DOHH2 (cell line): Measurements from ENCODE around the gene URI1.

ENCODE experiments used
- H3F3A ChIP-seq: fragments of 200-600 bp; sonication (generic), shearing (Covaris generic); 2 replicates; pipeline ENCODE4 v1.6.0; 2016; ENCODE audit warnings: antibody characterized with exemption, mild to moderate bottlenecking; ENCODE audit not compliant: control insufficient read depth, insufficient read depth
- H3K27ac ChIP-seq: fragments of 200-600 bp; sonication (generic); 2 replicates; pipeline ENCODE4 v1.5.1; 2014; ENCODE audit warnings: low read depth, mild to moderate bottlenecking, low read length, moderate library complexity
- H3K27me3 ChIP-seq: fragments of 200-600 bp; sonication (generic); 2 replicates; pipeline ENCODE4 v1.6.1; 2014; ENCODE audit warnings: mild to moderate bottlenecking, low read length, mixed read lengths; ENCODE audit not compliant: control insufficient read depth
- H3K36me3 ChIP-seq: fragments of 200-600 bp; sonication (generic); 2 replicates; pipeline ENCODE4 v1.6.1; 2014; ENCODE audit warnings: mild to moderate bottlenecking, low read length, moderate library complexity, mixed read lengths; ENCODE audit not compliant: control insufficient read depth
- H3K4me1 ChIP-seq: fragments of 200-600 bp; sonication (generic); 2 replicates; pipeline ENCODE4 v1.6.1; 2014; ENCODE audit warnings: mild to moderate bottlenecking, low read length, mixed read lengths; ENCODE audit not compliant: control insufficient read depth
- H3K4me2 ChIP-seq: fragments of 200-600 bp; sonication (generic); 2 replicates; pipeline ENCODE4 v1.6.0; 2014; ENCODE audit warnings: mild to moderate bottlenecking, low read length, moderate library complexity
- H3K4me3 ChIP-seq: fragments of 200-600 bp; sonication (generic); 2 replicates; pipeline ENCODE4 v1.5.1; 2014; ENCODE audit warnings: mild to moderate bottlenecking, low read length, mixed read lengths
- H3K79me2 ChIP-seq: fragments of 200-600 bp; sonication (generic); 2 replicates; pipeline ENCODE4 v1.6.1; 2014; ENCODE audit warnings: mild to moderate bottlenecking, low read length, mixed read lengths; ENCODE audit not compliant: control insufficient read depth
- H3K9me2 ChIP-seq: fragments of 200-600 bp; sonication (generic); replicated peaks from 2 replicates; pipeline ENCODE4 v1.6.1; 2014; ENCODE audit warnings: mild to moderate bottlenecking, low read length, mixed read lengths; ENCODE audit not compliant: control insufficient read depth
- H3K9me3 ChIP-seq: fragments of 200-600 bp; sonication (generic); 2 replicates; pipeline ENCODE4 v1.6.1; 2014; ENCODE audit warnings: antibody characterized with exemption, low read length, mixed read lengths; ENCODE audit not compliant: control insufficient read depth, insufficient read depth
- H4K20me1 ChIP-seq: fragments of 200-600 bp; sonication (generic); 2 replicates; pipeline ENCODE4 v1.6.0; 2014; ENCODE audit warnings: low read depth, mild to moderate bottlenecking, antibody characterized with exemption, low read length, moderate library complexity; ENCODE audit not compliant: control insufficient read depth, insufficient read depth
- CTCF ChIP-seq: fragments of 200-600 bp; sonication (generic); IDR thresholded peaks from one replicate; pipeline ENCODE4 v1.5.1; 2014; ENCODE audit warnings: antibody characterized with exemption, mild to moderate bottlenecking, low read depth, low read length; ENCODE audit not compliant: poor library complexity, severe bottlenecking
- EZH2phosphoT487 ChIP-seq: fragments of 200-600 bp; sonication (generic); IDR thresholded peaks from 2 replicates; pipeline ENCODE4 v1.6.1; 2017; ENCODE audit warnings: borderline replicate concordance, mild to moderate bottlenecking, antibody characterized with exemption, low read length, moderate library complexity, mixed read lengths

URI1 gene

GRCh38 chr19:29988351-29988750 is 46.3 kb downstream of the URI1 start:
- H3F3A ChIP-seq, result no peaks in the 10 kb centered on the region
- no peak overlapping the region for H3K27ac ChIP-seq
- 0 out of 2 replicates have a peak, but pooled peaks cover 3% of the 10 kb centered on the region for H3K9me3 ChIP-seq
- H3K27me3 ChIP-seq, result no peaks in the 10 kb centered on the region
- no peaks in the 10 kb centered on the region for H4K20me1 ChIP-seq
- H3K4me2 ChIP-seq, result no peak overlapping the region
- no peak for TF ChIP-seq EZH2phosphoT487
- TF ChIP-seq CTCF, result no peak
- no peaks in the 10 kb centered on the region for H3K9me2 ChIP-seq
- H3K4me3 ChIP-seq, result no peak overlapping the region
- no peaks in the 10 kb centered on the region for H3K4me1 ChIP-seq
- peaks cover 45% of the 10 kb centered on the region for H3K79me2 ChIP-seq
- peaks cover 47% of the 10 kb centered on the region for H3K36me3 ChIP-seq

- H3K79me2 ChIP-seq, result peaks cover 53% of the 10 kb centered on the region
- peaks cover 54% of the 10 kb centered on the region for H3K36me3 ChIP-seq
- H3K27ac ChIP-seq, result no peak overlapping the region
- H4K20me1 ChIP-seq, result no peaks in the 10 kb centered on the region
- H3K4me2 ChIP-seq, result no peak overlapping the region
- H3K4me1 ChIP-seq, result no peaks in the 10 kb centered on the region
- TF ChIP-seq CTCF (no peak), EZH2phosphoT487 (no peak)
- no peaks in the 10 kb centered on the region for H3K9me2 ChIP-seq
- no peak overlapping the region for H3K4me3 ChIP-seq
- 0 out of 2 replicates have a peak, but pooled peaks cover 3% of the 10 kb centered on the region for H3F3A ChIP-seq
- H3K27me3 ChIP-seq, result no peaks in the 10 kb centered on the region
- 0 out of 2 replicates have a peak, but pooled peaks cover 3% of the 10 kb centered on the region for H3K9me3 ChIP-seq
These were observed 50.3 kb downstream of the URI1 start for GRCh38 chr19:29992233-29992867.

GRCh38 chr19:29999490-29999889 is 57.5 kb downstream of the URI1 start:
- Histone ChIP-seq H3K4me3 (no peak overlapping the region), H3K9me2 (no peaks in the 10 kb centered on the region), H3K4me1 (no peaks in the 10 kb centered on the region), H3K79me2 (peaks cover 81% of the 10 kb centered on the region), H4K20me1 (no peaks in the 10 kb centered on the region), H3K9me3 (no peaks in the 10 kb centered on the region), H3K27ac (no peak overlapping the region), H3F3A (no peaks in the 10 kb centered on the region), H3K4me2 (no peak overlapping the region), H3K36me3 (peaks cover 19% of the 10 kb centered on the region), H3K27me3 (no peaks in the 10 kb centered on the region)
- no peak for TF ChIP-seq EZH2phosphoT487
- TF ChIP-seq CTCF, result no peak
